CD4-positive, alpha-beta T cell (primary cell): ENCODE measurements around the gene LRFN5. TPM values are rescaled to one million over a fixed set of nuclear protein-coding genes. Genes with fewer than 3 reads are reported as not detected.
A peak's percentile ranks its signal among the peaks of the same experiment; 100 is the strongest.

Experiments
- ATAC-seq: fragments of 200-7000 bp; cut with Tn5 transposase; one replicate; pipeline ENCODE4 v1.10.0; 2022; ENCODE audit warnings: mild to moderate bottlenecking; ENCODE audit not compliant: poor library complexity
- CTCF ChIA-PET: fragments of 350-600 bp; sonication (Branson Sonifier 250); formaldehyde crosslinking; loops from one replicate; lab custom pipeline; 2021; ENCODE audit warnings: antibody characterized with exemption, inconsistent platforms; lab: Charles Lee
- POLR2A ChIA-PET: fragments of 350-600 bp; sonication (Branson Sonifier 250); formaldehyde crosslinking; loops from one replicate; lab custom pipeline; 2021; ENCODE audit warnings: antibody characterized with exemption, inconsistent platforms; lab: Charles Lee
- DNase-seq, 14 experiments: peaks; one replicate each; pipeline ENCODE4 v3.0.0-alpha.2; 2013 to 2020; ENCODE audit warnings: mixed read lengths in 2 of 14
- H3K27ac ChIP-seq, 2 donors: one replicate each; pipeline versions ENCODE4 v1.5.1 to v1.7.0; 2013; ENCODE audit warnings: low read length in 2 of 2, low read depth in 1 of 2, mild to moderate bottlenecking in 1 of 2
- H3K27me3 ChIP-seq, 2 experiments: 1 replicate in 1 of 2; 2 replicates in 1 of 2; pipeline versions ENCODE4 v1.6.1 to v1.7.0; 2013; ENCODE audit warnings: low read length in 2 of 2, control low read depth in 1 of 2, mild to moderate bottlenecking in 1 of 2, moderate library complexity in 1 of 2; ENCODE audit not compliant: insufficient read depth in 2 of 2, control insufficient read depth in 1 of 2
- H3K36me3 ChIP-seq: one replicate; pipeline ENCODE4 v1.6.1; 2013; ENCODE audit warnings: low read length, control low read depth; ENCODE audit not compliant: insufficient read depth
- H3K4me1 ChIP-seq: one replicate; pipeline ENCODE4 v1.6.1; 2013; ENCODE audit warnings: low read length, control low read depth; ENCODE audit not compliant: insufficient read depth
- H3K4me3 ChIP-seq: one replicate; pipeline ENCODE4 v1.5.1; 2013; ENCODE audit warnings: mild to moderate bottlenecking, low read length, moderate library complexity
- H3K9me3 ChIP-seq, 2 experiments: 1 replicate in 1 of 2; 2 replicates in 1 of 2; pipeline versions ENCODE4 v1.6.1 to v1.7.0; 2013; ENCODE audit warnings: low read length in 2 of 2, mild to moderate bottlenecking in 2 of 2, control low read depth in 1 of 2, moderate library complexity in 1 of 2; ENCODE audit not compliant: control insufficient read depth in 1 of 2, insufficient read depth in 1 of 2
- H3K27ac Mint-ChIP-seq: one replicate; pipeline ENCODE4 v1.8.0; 2020; ENCODE audit warnings: mixed read lengths
- H3K27me3 Mint-ChIP-seq: one replicate; pipeline ENCODE4 v1.8.0; 2021; ENCODE audit warnings: mixed read lengths
- H3K36me3 Mint-ChIP-seq: one replicate; pipeline ENCODE4 v1.8.0; 2021; ENCODE audit warnings: low read depth, mixed read lengths
- H3K4me1 Mint-ChIP-seq: one replicate; pipeline ENCODE4 v1.8.0; 2021; ENCODE audit warnings: low read depth, mixed read lengths
- H3K4me3 Mint-ChIP-seq: one replicate; pipeline ENCODE4 v1.8.0; 2020; ENCODE audit warnings: mild to moderate bottlenecking, mixed read lengths
- H3K9me3 Mint-ChIP-seq: one replicate; pipeline ENCODE4 v1.8.0; 2020; ENCODE audit warnings: mixed read lengths
- CTCF ChIP-seq: fragments of 200-600 bp; IDR thresholded peaks from one replicate; pipeline ENCODE4 v1.8.0; 2022; ENCODE audit warnings: antibody characterized with exemption, mild to moderate bottlenecking
- intact Hi-C, 2 experiments: fragments of 100-400 bp; cut with DNase I in 1 of 2; cut with micrococcal nuclease in 1 of 2; formaldehyde crosslinking; loops; one replicate each; pipeline versions ENCODE4 v1.15.1 to v1.9.0; 2023 to 2025; cut with DNase I, micrococcal nuclease
- total RNA-seq, 174 experiments: library from RNA in 2 of 174; stranded (reverse) in 2 of 174; gene quantifications; one replicate each; pipeline ENCODE4 v1.2.3 and lab custom pipeline; 2021 to 2026

The LRFN5 gene
- total RNA-seq, 2 experiments from 2014 or later = not detected

- Mint-ChIP-seq H3K9me3 (no peaks in the 10 kb centered on the region), H3K4me3 (no peak overlapping the region), H3K36me3 (no peaks in the 10 kb centered on the region), H3K27me3 (no peaks in the 10 kb centered on the region), H3K27ac (no peak overlapping the region), H3K4me1 (no peaks in the 10 kb centered on the region)
- Histone ChIP-seq H3K36me3 (no peaks in the 10 kb centered on the region), H3K4me1 (no peaks in the 10 kb centered on the region), H3K27me3 (no peaks in the 10 kb centered on the region), H3K27ac (no peak overlapping the region), H3K4me3 (no peak overlapping the region), H3K9me3 (no peaks in the 10 kb centered on the region)
- ChIA-PET POLR2A (no interaction called here), CTCF (no interaction called here)
- DNase-seq (no peak), ATAC-seq (no peak)
- TF ChIP-seq CTCF = no peak
- intact Hi-C loops = no loop called here
Observed at GRCh38 chr14:41699486-41699885, 92.8 kb downstream of the LRFN5 start.

- H3K4me1 ChIP-seq = no peaks in the 10 kb centered on the region
- H3K27me3 ChIP-seq = no peaks in the 10 kb centered on the region
- Mint-ChIP-seq H3K9me3 (no peaks in the 10 kb centered on the region), H3K27ac (no peak overlapping the region), H3K36me3 (no peaks in the 10 kb centered on the region), H3K27me3 (no peaks in the 10 kb centered on the region), H3K4me3 (no peak overlapping the region), H3K4me1 (peaks cover 8% of the 10 kb centered on the region)
- intact Hi-C loops = no loop called here
- ATAC-seq = no peak
- H3K9me3 ChIP-seq = peaks cover 0 to 8% of the 10 kb centered on the region in 2 experiments
- DNase-seq = peak in 3 of 14 experiments; percentile 9 to 16 (median 16)
- POLR2A ChIA-PET = interaction anchor here (1.0 kb wide), 1 partner anchor 47 kb away, joined by 4 read pairs; no protein-coding TSS in a partner anchor
- no peak overlapping the region for H3K27ac ChIP-seq
- no peaks in the 10 kb centered on the region for H3K36me3 ChIP-seq
- CTCF ChIA-PET = no interaction called here
- TF ChIP-seq CTCF = no peak
- H3K4me3 ChIP-seq = no peak overlapping the region
Observed at GRCh38 chr14:41718477-41719166, 111.9 kb downstream of the LRFN5 start.

- no peak overlapping the region for H3K4me3 ChIP-seq
- H3K9me3 ChIP-seq = no peaks in the 10 kb centered on the region
- no peak overlapping the region for H3K27ac Mint-ChIP-seq
- H3K36me3 Mint-ChIP-seq = no peaks in the 10 kb centered on the region
- intact Hi-C loops = no loop called here
- no peaks in the 10 kb centered on the region for H3K27me3 ChIP-seq
- no peaks in the 10 kb centered on the region for H3K36me3 ChIP-seq
- H3K27ac ChIP-seq = no peak overlapping the region
- H3K9me3 Mint-ChIP-seq = peaks cover 12% of the 10 kb centered on the region
- ATAC-seq = no peak
- H3K27me3 Mint-ChIP-seq = peaks cover 4% of the 10 kb centered on the region
- no peak for TF ChIP-seq CTCF
- ChIA-PET CTCF (no interaction called here), POLR2A (no interaction called here)
- peaks cover 10% of the 10 kb centered on the region for H3K4me1 Mint-ChIP-seq
- DNase-seq = no peak
- no peak overlapping the region for H3K4me3 Mint-ChIP-seq
- peaks cover 2% of the 10 kb centered on the region for H3K4me1 ChIP-seq
Observed at GRCh38 chr14:41739203-41739602, 132.5 kb downstream of the LRFN5 start.
